Measurements from ENCODE around the gene GLYATL3. TPM values are rescaled to one million over a fixed set of nuclear protein-coding genes. Genes with fewer than 3 reads are reported as not detected.

Gene GLYATL3
- total and polyA plus RNA-seq, 8 donors = not detected

- intact Hi-C loops (cut with DNase I; ENCODE audit: low total_unique reads) = no loop called here
Measured at GRCh38 chr6:49541936-49542335, 42.2 kb downstream of the GLYATL3 start.

GRCh38 chr6:49543087-49543858, 43.5 kb downstream of the GLYATL3 start:
- WGBS, 5 donors = 65 to 76% (median 70%) methylated on average over 7 of the region's 7 CpGs
- no peak for TF ChIP-seq POLR2A (IDR thresholded peaks at IDR 0.05)
- TF ChIP-seq CTCF (IDR thresholded peaks at IDR 0.05) = no peak
- no peak for TF ChIP-seq EP300 (IDR thresholded peaks at IDR 0.05)
- no peak for TF ChIP-seq POLR2AphosphoS5 (IDR thresholded peaks at IDR 0.05)
- Histone ChIP-seq H3K9me3 (no peaks in the 10 kb centered on the region), H3K27me3 (no peaks in the 10 kb centered on the region), H3K4me1 (no peaks in the 10 kb centered on the region), H3K27ac (no peak overlapping the region), H3K4me3 (no peak overlapping the region), H3K36me3 (no peaks in the 10 kb centered on the region)
- no peak for DNase-seq
- intact Hi-C loops (cut with DNase I; ENCODE audit: low total_unique reads) = no loop called here

More at GRCh38 chr6:49541936-49542335, 42.2 kb downstream of the GLYATL3 start:
- Histone ChIP-seq H3K36me3 (no peaks in the 10 kb centered on the region), H3K27ac (no peak overlapping the region), H3K9me3 (no peaks in the 10 kb centered on the region), H3K27me3 (no peaks in the 10 kb centered on the region), H3K4me3 (no peak overlapping the region), H3K4me1 (no peaks in the 10 kb centered on the region)
- TF ChIP-seq POLR2A (IDR thresholded peaks at IDR 0.05) (no peak), CTCF (IDR thresholded peaks at IDR 0.05) (no peak), EP300 (IDR thresholded peaks at IDR 0.05) (no peak), POLR2AphosphoS5 (IDR thresholded peaks at IDR 0.05) (no peak)
- no peak for DNase-seq
- 21 to 40% (median 37%) methylated on average over 3 of the region's 3 CpGs for WGBS, 5 donors

DNA sequence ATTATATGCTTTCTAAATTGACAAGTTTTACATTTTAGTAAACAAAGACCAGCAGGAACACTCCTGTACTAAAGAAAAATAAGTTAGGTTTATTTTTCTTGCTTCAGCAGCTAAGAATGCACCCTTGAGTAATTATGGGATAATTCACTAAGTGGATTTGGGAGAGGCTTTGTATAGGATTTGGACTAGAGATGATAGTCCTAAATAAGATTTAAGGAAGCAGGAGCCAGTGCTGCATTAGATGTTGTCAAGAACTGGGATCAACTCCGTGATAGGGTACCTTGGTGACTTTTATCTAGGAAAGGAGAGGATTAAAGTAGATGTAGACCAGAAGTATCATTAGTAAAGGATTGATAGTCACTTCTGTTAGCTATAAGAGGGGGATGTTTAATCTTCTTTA, 46.6 kb downstream of the GLYATL3 start:
- no peaks in the 10 kb centered on the region for H3K36me3 ChIP-seq
- H3K27me3 ChIP-seq = peaks cover 0 to 30% (median 15%) of the 10 kb centered on the region in 3 donors
- H3K27ac ChIP-seq = no peak overlapping the region
- intact Hi-C loops (cut with DNase I; ENCODE audit: low total_unique reads) = no loop called here
- WGBS, 5 donors = 75 to 90% (median 82%) methylated on average over 1 of the region's 1 CpG
- no peak overlapping the region for H3K4me3 ChIP-seq
- H3K9me3 ChIP-seq = no peaks in the 10 kb centered on the region
- no peak for DNase-seq
- peaks cover 11 to 17% (median 16%) of the 10 kb centered on the region in 4 donors for H3K4me1 ChIP-seq
- no peak for TF ChIP-seq POLR2AphosphoS5 (IDR thresholded peaks at IDR 0.05)
- TF ChIP-seq CTCF (IDR thresholded peaks at IDR 0.05) = no peak
- TF ChIP-seq EP300 (IDR thresholded peaks at IDR 0.05) = no peak
- TF ChIP-seq POLR2A (IDR thresholded peaks at IDR 0.05) = no peak

- 86 to 95% (median 90%) methylated on average over 5 of the region's 5 CpGs for WGBS, 5 donors
- intact Hi-C loops (cut with DNase I; ENCODE audit: low total_unique reads) = no loop called here
Measured at GRCh38 chr6:49548613-49549304, 49.0 kb downstream of the GLYATL3 start.

More at GRCh38 chr6:49548613-49549304, 49.0 kb downstream of the GLYATL3 start:
- TF ChIP-seq POLR2A (IDR thresholded peaks at IDR 0.05) = no peak
- TF ChIP-seq CTCF (IDR thresholded peaks at IDR 0.05) = no peak
- no peak for TF ChIP-seq POLR2AphosphoS5 (IDR thresholded peaks at IDR 0.05)
- Histone ChIP-seq H3K4me3 (no peak overlapping the region), H3K27me3 (peaks cover 0 to 47% (median 29%) of the 10 kb centered on the region in 3 donors), H3K36me3 (no peaks in the 10 kb centered on the region), H3K27ac (no peak overlapping the region), H3K9me3 (no peaks in the 10 kb centered on the region), H3K4me1 (peaks cover 11 to 23% (median 22%) of the 10 kb centered on the region in 4 donors)
- DNase-seq = no peak
